ENCODE results near the gene TTC38. TPM values are rescaled to one million over a fixed set of nuclear protein-coding genes. Genes with fewer than 3 reads are reported as not detected.

TTC38 gene
- total RNA-seq, 1 experiment from 2014 or later = 26.8 TPM

- Histone ChIP-seq H3K9me2 (replicated peaks; ENCODE audit: low read length) (no peaks in the 10 kb centered on the region), H3K79me2 (ENCODE audit: low read length) (peaks cover 23% of the 10 kb centered on the region), H4K20me1 (ENCODE audit: low read length) (no peaks in the 10 kb centered on the region), H3K9ac (ENCODE audit: low read length) (no peak overlapping the region), H3K36me3 (ENCODE audit: low read depth, low read length) (peaks cover 2% of the 10 kb centered on the region; the same call in 1 of the 2 replicates), H3K27me3 (ENCODE audit: low read length) (no peaks in the 10 kb centered on the region), H3K4me1 (ENCODE audit: insufficient read depth, low read length) (peaks cover 10% of the 10 kb centered on the region), H2AFZ (ENCODE audit: low read length) (no peak overlapping the region), H3K4me3 (ENCODE audit: low read length) (peak overlapping the region; percentile 85), H3K27ac (ENCODE audit: low read length) (no peak overlapping the region), H3K4me2 (ENCODE audit: low read length) (peak overlapping the region; percentile 93), H3F3A (ENCODE audit: low read length, unreplicated experiment) (no peaks in the 10 kb centered on the region), H3K9me3 (ENCODE audit: low read length) (no peaks in the 10 kb centered on the region)
- DNase-seq (no peak), ATAC-seq (no peak)
- BruUV-seq (replicated peaks) = no TSS peak
- no peak for TF ChIP-seq EZH2phosphoT487 (IDR thresholded peaks at IDR 0.05; ENCODE audit: borderline replicate concordance, low read length)
- no peak for TF ChIP-seq EZH2 (IDR thresholded peaks at IDR 0.05; ENCODE audit: low read length, unreplicated experiment)
- no peak for TF ChIP-seq CTCF (conservative IDR thresholded peaks at IDR 0.05; ENCODE audit: low read depth, low read length)
- intact Hi-C loops (cut with micrococcal nuclease) = no loop called here
- POLR2A ChIA-PET (ENCODE audit: unreplicated experiment) = no interaction called here
- CTCF ChIA-PET = no interaction called here
Measured at GRCh38 chr22:46269564-46269963, 1.8 kb downstream of the TTC38 start.

GRCh38 chr22:46272196-46272595, 4.4 kb downstream of the TTC38 start:
- H3K9me3 ChIP-seq (ENCODE audit: low read length) = no peaks in the 10 kb centered on the region
- H3K79me2 ChIP-seq (ENCODE audit: low read length) = peaks cover 23% of the 10 kb centered on the region
- no peaks in the 10 kb centered on the region for H4K20me1 ChIP-seq (ENCODE audit: low read length)
- H3K4me2 ChIP-seq (ENCODE audit: low read length) = no peak overlapping the region
- no peak for ATAC-seq
- no peak overlapping the region for H3K27ac ChIP-seq (ENCODE audit: low read length)
- H3K4me1 ChIP-seq (ENCODE audit: insufficient read depth, low read length) = peaks cover 10% of the 10 kb centered on the region
- CTCF ChIA-PET = no interaction called here
- no peaks in the 10 kb centered on the region for H3K9me2 ChIP-seq (replicated peaks; ENCODE audit: low read length)
- H3K4me3 ChIP-seq (ENCODE audit: low read length) = no peak overlapping the region
- DNase-seq = no peak
- intact Hi-C loops (cut with micrococcal nuclease) = no loop called here
- no peaks in the 10 kb centered on the region for H3F3A ChIP-seq (ENCODE audit: low read length, unreplicated experiment)
- H3K27me3 ChIP-seq (ENCODE audit: low read length) = no peaks in the 10 kb centered on the region
- POLR2A ChIA-PET (ENCODE audit: unreplicated experiment) = no interaction called here
- peaks cover 6% of the 10 kb centered on the region; the same call in 1 of the 2 replicates for H3K36me3 ChIP-seq (ENCODE audit: low read depth, low read length)
- no TSS peak for BruUV-seq (replicated peaks)
- H2AFZ ChIP-seq (ENCODE audit: low read length) = no peak overlapping the region
- H3K9ac ChIP-seq (ENCODE audit: low read length) = no peak overlapping the region
- no peak for TF ChIP-seq EZH2 (IDR thresholded peaks at IDR 0.05; ENCODE audit: low read length, unreplicated experiment)

- ATAC-seq (no peak), DNase-seq (no peak)
- no peak overlapping the region for H3K27ac ChIP-seq (ENCODE audit: low read length)
- no peak overlapping the region for H3K9ac ChIP-seq (ENCODE audit: low read length)
- H3K4me3 ChIP-seq (ENCODE audit: low read length) = no peak overlapping the region
- ChIA-PET POLR2A (ENCODE audit: unreplicated experiment) (no interaction called here), CTCF (interaction anchor here (0.5 kb wide), 1 partner anchor 20 kb away, joined by 5 read pairs; no protein-coding TSS in a partner anchor)
- H3K27me3 ChIP-seq (ENCODE audit: low read length) = no peaks in the 10 kb centered on the region
- H3K4me1 ChIP-seq (ENCODE audit: insufficient read depth, low read length) = peaks cover 10% of the 10 kb centered on the region
- H3K9me2 ChIP-seq (replicated peaks; ENCODE audit: low read length) = no peaks in the 10 kb centered on the region
- H3K79me2 ChIP-seq (ENCODE audit: low read length) = peaks cover 22% of the 10 kb centered on the region
- no peak overlapping the region for H3K4me2 ChIP-seq (ENCODE audit: low read length)
- intact Hi-C loops (cut with micrococcal nuclease) = no loop called here
- H2AFZ ChIP-seq (ENCODE audit: low read length) = no peak overlapping the region
- no TSS peak for BruUV-seq (replicated peaks)
- H4K20me1 ChIP-seq (ENCODE audit: low read length) = no peaks in the 10 kb centered on the region
- no peaks in the 10 kb centered on the region for H3K9me3 ChIP-seq (ENCODE audit: low read length)
- H3K36me3 ChIP-seq (ENCODE audit: low read depth, low read length) = peaks cover 6% of the 10 kb centered on the region; the same call in 1 of the 2 replicates
- H3F3A ChIP-seq (ENCODE audit: low read length, unreplicated experiment) = no peaks in the 10 kb centered on the region
- TF ChIP-seq EZH2phosphoT487 (IDR thresholded peaks at IDR 0.05; ENCODE audit: borderline replicate concordance, low read length) (no peak), EZH2 (IDR thresholded peaks at IDR 0.05; ENCODE audit: low read length, unreplicated experiment) (no peak), CTCF (conservative IDR thresholded peaks at IDR 0.05; ENCODE audit: low read depth, low read length) (no peak)
Measured at GRCh38 chr22:46272762-46273431, 5.1 kb downstream of the TTC38 start.

All from PC-3 (cell line).